Heart left ventricle (tissue), 16 donors: ENCODE measurements around the gene JAG1. TPM values are rescaled to one million over a fixed set of nuclear protein-coding genes. Genes with fewer than 3 reads are reported as not detected.

Experiments used
- ATAC-seq, 4 donors: fragments of 200-7000 bp; cut with Tn5 transposase; one replicate each; pipeline ENCODE4 v1.9.1; 2020 to 2022; ENCODE audit warnings: moderate library complexity in 4 of 4, mild to moderate bottlenecking in 3 of 4, moderate number of reproducible peaks in 1 of 4
- DNase-seq, 5 donors: peaks; one replicate each; pipeline ENCODE4 v3.0.0-alpha.2; 2020
- H3K27ac ChIP-seq, 12 donors: fragments of 200-600 bp; sonication (generic) in 4 of 12; one replicate each; pipeline versions ENCODE4 v1.5.0 to v1.8.0; 2016 to 2022; ENCODE audit warnings: mild to moderate bottlenecking in 2 of 12
- H3K27me3 ChIP-seq, 9 donors: fragments of 200-600 bp; sonication (generic) in 2 of 9; one replicate each; pipeline versions ENCODE4 v1.5.1 to v1.8.0; 2016 to 2022; ENCODE audit warnings: mild to moderate bottlenecking in 3 of 9
- H3K36me3 ChIP-seq, 9 donors: fragments of 200-600 bp; sonication (generic) in 2 of 9; one replicate each; pipeline versions ENCODE4 v1.5.0 to v1.8.0; 2018 to 2022; ENCODE audit warnings: mild to moderate bottlenecking in 2 of 9
- H3K4me1 ChIP-seq, 12 donors: fragments of 200-600 bp; sonication (generic) in 4 of 12; one replicate each; pipeline versions ENCODE4 v1.5.0 to v1.8.0; 2016 to 2022; ENCODE audit warnings: mild to moderate bottlenecking in 3 of 12
- H3K4me3 ChIP-seq, 12 donors: fragments of 200-600 bp; sonication (generic) in 4 of 12; one replicate each; pipeline versions ENCODE4 v1.5.0 to v1.8.0; 2017 to 2022; ENCODE audit warnings: mild to moderate bottlenecking in 9 of 12, moderate library complexity in 4 of 12
- H3K9me3 ChIP-seq, 12 donors: fragments of 200-600 bp; sonication (generic) in 4 of 12; one replicate each; pipeline versions ENCODE4 v1.5.0 to v1.8.0; 2016 to 2022; ENCODE audit warnings: mild to moderate bottlenecking in 1 of 12
- CTCF ChIP-seq, 12 donors: fragments of 200-600 bp; sonication (generic) in 4 of 12; IDR thresholded peaks; one replicate each; pipeline versions ENCODE4 v1.5.0 to v1.8.0; 2018 to 2022; ENCODE audit warnings: antibody characterized with exemption in 12 of 12, mild to moderate bottlenecking in 5 of 12
- POLR2A ChIP-seq, 2 donors: fragments of 450-650 bp; IDR thresholded peaks; one replicate each; pipeline ENCODE4 v1.6.1; 2017; ENCODE audit warnings: antibody characterized with exemption in 2 of 2, mild to moderate bottlenecking in 2 of 2, moderate library complexity in 2 of 2
- WGBS, 4 donors: extraction: QIAGEN DNeasy Blood & Tissue Kit in 2 of 4; methylation state at CpG; one replicate each; pipeline versions ENCODE4 v1.1.5 to v1.1.7; 2013 to 2018; 5-methylcytosine and 5-hydroxymethylcytosine counted together
- intact Hi-C, 10 donors: fragments of 100-400 bp; cut with DNase I; formaldehyde crosslinking; loops; one replicate each; pipeline versions ENCODE4 v1.11.1 to v1.14.2; 2022
- polyA plus RNA-seq, 2 donors: library from polyadenylated mRNA; stranded (reverse); fragments of 200-250 nt; gene quantifications; one replicate each; pipeline ENCODE4 v1.2.3, GENCODE V29; 2013
- total RNA-seq, 9 donors: library from RNA; depleted of rRNA in 2 of 9; stranded (reverse); fragments of >200 nt in 2 of 9; fragmentation: NEBNext Ultra II Directional in 3 of 9; extraction: Animal tissue kit (Norgen Biotek cat#: 25700) in 3 of 9; gene quantifications; one replicate each; pipeline versions ENCODE4 v1.1.0 to v1.2.4, GENCODE V29; 2016 to 2023
- donor health status: ischemic (EF 13 %, LVEDD 7.1; RV severe dilation, severe dysfunction).
- donor health status: healthy with polysubstance abuse.
- donor health status: DM: no; HTN: yes; CAD: no.
- donor health status: DM: no; HTN: no; CAD: no.
- donor health status: ischemic (EF 25% LVEDD 6.9; RV normal size, moderate dysfunction).
- donor health status: ischemic (EF 25% LVEDD 5.7; RV mildly dilated, moderate dysfunction).
- donor health status: healthy.
- donor health status: DM: yes; HTN: yes; CAD: no.
- donor health status: ischemic (EF 35%, LVEDD 5.7; RV mildly dilated, moderate dysfunction).
- donor health status: nonischemic (EF 11% LVEDD 7.7; RV severe dilation, severe dysfunction).
- donor health status: DM: yes; HTN: yes; CAD: no.
- donor health status: PGD.
- donor health status: ischemic (EF 29% LVEDD 5.4; RV normal size, mild dysfunction).
- donor health status: nonischemic (EF 23%, LVEDD 6.1; RV moderate dilation, normal function).

The JAG1 gene
- total and polyA plus RNA-seq, 11 donors: 12.5 to 42.6 (median 24.9) TPM

DNA sequence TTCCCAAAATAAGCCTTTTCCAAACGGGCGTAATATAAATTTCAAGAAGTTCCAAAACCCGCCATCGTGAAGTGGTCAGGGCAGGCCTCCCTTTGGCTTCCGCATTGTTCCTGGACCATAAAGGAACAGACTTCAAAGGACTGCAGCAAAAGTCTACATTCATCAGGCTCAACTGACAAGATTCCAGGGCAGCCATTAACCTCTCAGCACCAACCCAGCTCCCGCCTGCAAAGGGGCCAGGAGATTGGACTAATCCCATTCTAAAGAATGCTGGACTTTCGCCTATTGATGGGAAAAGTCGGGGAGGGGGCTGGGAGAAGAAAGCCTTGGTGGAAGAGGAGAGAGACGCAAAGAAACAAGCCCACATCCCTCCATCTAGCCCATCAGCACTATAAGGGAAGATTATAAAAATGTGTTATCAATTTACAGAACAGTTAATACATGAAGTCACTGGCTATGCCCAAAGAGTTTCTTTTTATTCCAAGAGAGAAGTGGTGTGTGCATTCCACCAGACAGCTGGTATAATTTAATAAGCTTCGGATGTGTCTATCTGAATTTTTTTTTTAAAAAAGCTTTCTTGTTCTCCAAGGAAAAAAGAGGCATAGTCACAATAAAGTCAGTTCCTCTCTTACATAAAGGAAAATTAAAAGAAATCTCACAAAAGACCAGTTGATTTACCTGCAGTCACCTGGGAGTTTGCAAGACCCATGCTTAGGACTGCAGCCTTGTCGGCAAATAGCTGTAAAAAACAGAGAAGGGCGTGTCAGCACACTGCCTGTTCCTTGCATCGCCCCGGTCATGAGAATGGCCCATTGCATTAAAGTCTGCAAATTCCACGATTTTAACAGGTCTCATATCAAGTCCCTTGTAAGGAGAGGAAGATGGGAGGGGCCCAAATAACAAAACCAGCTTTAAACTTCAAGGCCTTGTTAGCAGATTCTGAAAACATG is 17.8 kb downstream of the JAG1 start:
- 72 to 85% (median 76%) methylated on average over 15 of the region's 15 CpGs for WGBS, 4 donors
- intact Hi-C loops: loop anchor here in 3 of 10 donors (5.0 to 10.0 kb wide), 3 partner anchors 99 to 889 kb away; no protein-coding TSS in a partner anchor
- DNase-seq: no peak
- Histone ChIP-seq H3K4me3 (peak overlapping the region in 1 of 12 donors; percentile 4), H3K36me3 (peaks cover 0 to 97% (median 78%) of the 10 kb centered on the region in 9 donors), H3K9me3 (no peaks in the 10 kb centered on the region), H3K27me3 (no peaks in the 10 kb centered on the region), H3K27ac (peak overlapping the region in 7 of 12 donors; percentile 16 to 78 (median 64)), H3K4me1 (peaks cover 11 to 99% (median 82%) of the 10 kb centered on the region in 12 donors)
- TF ChIP-seq CTCF (IDR thresholded peaks at IDR 0.05): no peak
- no peak for TF ChIP-seq POLR2A (IDR thresholded peaks at IDR 0.05)
- no peak for ATAC-seq

DNA sequence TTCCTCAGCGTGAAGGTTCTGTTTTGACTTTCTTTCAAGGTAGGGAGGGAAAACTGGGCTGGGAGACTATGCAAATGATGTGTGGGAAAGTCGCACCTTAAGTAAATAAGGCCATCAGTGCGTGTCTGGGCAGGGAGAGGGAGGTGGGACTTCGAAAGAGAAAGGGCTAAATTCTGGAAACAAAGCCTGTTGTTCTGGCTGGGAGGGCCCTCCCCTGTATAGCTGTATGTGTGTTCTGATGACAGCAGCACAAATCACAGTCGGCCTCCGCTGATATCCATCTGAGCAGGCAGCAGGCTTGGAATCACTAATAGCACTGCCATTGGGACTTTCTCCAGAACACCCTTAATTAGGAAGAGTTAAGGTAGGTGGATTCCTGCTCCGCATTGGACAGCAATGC is 19.2 kb downstream of the JAG1 start:
- H3K27ac ChIP-seq: peak overlapping the region in 11 of 12 donors; percentile 54 to 80 (median 65)
- no peak for DNase-seq
- 44 to 52% (median 50%) methylated on average over 7 of the region's 7 CpGs for WGBS, 4 donors
- TF ChIP-seq CTCF (IDR thresholded peaks at IDR 0.05) (no peak), POLR2A (IDR thresholded peaks at IDR 0.05) (no peak)
- intact Hi-C loops: loop anchor here in 4 of 10 donors (5.0 to 10.0 kb wide), 4 partner anchors 97 to 890 kb away; no protein-coding TSS in a partner anchor
- no peaks in the 10 kb centered on the region for H3K9me3 ChIP-seq
- peaks cover 0 to 97% (median 79%) of the 10 kb centered on the region in 9 donors for H3K36me3 ChIP-seq
- peaks cover 11 to 99% (median 77%) of the 10 kb centered on the region in 12 donors for H3K4me1 ChIP-seq
- H3K4me3 ChIP-seq: peak overlapping the region in 1 of 12 donors; percentile 9
- no peaks in the 10 kb centered on the region for H3K27me3 ChIP-seq
- ATAC-seq: peak; percentile 27 to 29 (median 28)

- TF ChIP-seq CTCF (IDR thresholded peaks at IDR 0.05) (no peak), POLR2A (IDR thresholded peaks at IDR 0.05) (no peak)
- H3K9me3 ChIP-seq: no peaks in the 10 kb centered on the region
- peaks cover 0 to 98% (median 81%) of the 10 kb centered on the region in 9 donors for H3K36me3 ChIP-seq
- peak overlapping the region in 5 of 12 donors; percentile 15 to 39 (median 28) for H3K4me3 ChIP-seq
- H3K27me3 ChIP-seq: no peaks in the 10 kb centered on the region
- intact Hi-C loops: loop anchor here in 4 of 10 donors (5.0 to 10.0 kb wide), 4 partner anchors 97 to 891 kb away; no protein-coding TSS in a partner anchor
- H3K27ac ChIP-seq: peak overlapping the region in 11 of 12 donors; percentile 54 to 80 (median 65)
- no peak for ATAC-seq
- H3K4me1 ChIP-seq: peaks cover 11 to 99% (median 75%) of the 10 kb centered on the region in 12 donors
- no peak for DNase-seq
Measured at GRCh38 chr20:10654250-10654610, 19.6 kb downstream of the JAG1 start.
